NCI-H345 treated with DMSO at 0.1 percent for 48 hours (cell line): ENCODE data around the gene MINDY4B.

Experiments used
- DNase-seq: peaks from one replicate; lab custom pipeline; 2025; ENCODE audit not compliant: unreplicated experiment; lab: John Stamatoyannopoulos, UW

The MINDY4B gene

GRCh38 chr3:150905339-150905738, at the start of gene MINDY4B:
TSS of gene MINDY4B (minus strand) at chr3:150905439. CDS start at chr3:150905439, 0 bp downstream.
- DNase-seq = no peak

- no peak for DNase-seq
Observed at GRCh38 chr3:150951923-150952322, 46.7 kb upstream of the MINDY4B start.

DNA sequence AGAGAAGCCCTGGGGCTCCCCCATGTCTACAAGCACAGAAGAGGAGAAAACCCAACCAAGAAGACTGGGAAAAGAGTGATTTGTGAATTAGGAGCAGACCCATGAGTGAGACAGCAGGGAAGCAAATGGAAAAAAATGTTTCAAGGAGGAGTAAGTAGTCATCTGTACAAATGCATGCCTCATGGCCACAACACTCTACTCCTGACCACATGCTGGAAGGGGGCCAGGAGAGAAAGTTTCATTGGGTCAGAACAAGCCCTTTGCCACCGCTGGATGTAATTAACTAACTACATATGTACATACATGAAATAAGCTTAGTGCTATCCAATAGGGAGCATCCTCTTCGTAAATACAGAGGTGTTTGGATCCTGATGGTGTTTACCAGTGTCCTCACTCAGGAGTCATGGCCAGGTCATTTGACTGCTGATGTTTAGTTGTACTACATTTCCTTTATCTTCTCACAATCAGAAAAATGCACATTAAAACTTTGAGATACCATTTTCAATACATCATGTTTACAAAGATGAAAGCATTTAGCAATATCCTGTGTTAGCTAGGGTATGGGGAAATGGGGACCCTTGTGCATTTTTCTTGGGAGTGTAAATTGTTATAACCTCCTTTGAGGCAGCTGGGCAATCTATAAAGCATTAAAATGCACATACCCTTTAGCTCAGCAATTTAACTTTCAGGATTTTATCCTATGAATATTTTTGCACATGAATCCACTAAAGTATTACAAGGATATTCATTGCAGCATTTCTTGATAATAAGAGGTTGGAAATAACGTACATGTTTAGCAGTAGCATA, 40.2 kb upstream of the MINDY4B start:
- DNase-seq = no peak

DNA sequence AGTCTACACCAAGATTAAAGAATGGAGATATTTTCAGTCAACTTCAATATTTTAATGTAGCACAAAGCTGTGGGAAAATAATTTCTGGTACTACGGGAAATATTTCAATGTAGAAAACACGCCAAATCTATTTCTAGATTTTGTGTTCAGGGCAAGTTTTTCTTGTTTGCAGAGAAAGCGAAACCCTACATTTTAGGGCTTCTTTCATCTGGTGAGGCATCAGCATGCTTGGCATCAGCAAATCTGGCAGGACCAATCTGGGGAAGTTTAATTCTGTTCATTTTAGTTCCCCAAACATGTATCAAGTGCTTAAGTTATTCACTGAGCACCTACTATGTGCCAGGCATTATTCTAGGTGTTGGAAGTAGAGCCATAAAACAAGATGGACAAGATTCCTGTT, 37.0 kb upstream of the MINDY4B start:
- no peak for DNase-seq

GRCh38 chr3:150936693-150937092, 31.5 kb upstream of the MINDY4B start:
- no peak for DNase-seq

- no peak for DNase-seq
Observed at GRCh38 chr3:150933473-150933995, 28.3 kb upstream of the MINDY4B start.

DNA sequence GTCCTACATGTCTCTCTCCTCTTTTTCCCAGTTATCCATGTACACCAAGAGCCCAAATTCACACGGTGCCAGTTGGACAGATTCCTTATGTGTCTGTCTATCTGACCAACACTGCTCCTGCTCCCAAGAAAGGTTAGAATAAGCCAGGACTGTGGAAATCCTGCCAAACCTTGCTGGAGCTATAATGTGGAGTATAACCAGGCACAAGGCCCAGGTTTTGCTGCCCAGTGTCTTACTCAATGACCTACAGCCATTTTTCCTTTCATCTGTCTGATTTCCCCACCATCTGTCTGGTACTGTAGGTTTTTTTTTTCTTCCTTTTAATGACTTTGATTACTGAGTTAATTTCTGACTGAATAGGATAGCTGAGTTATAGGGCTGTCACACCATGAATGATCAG, 26.5 kb upstream of the MINDY4B start:
- DNase-seq = no peak

GRCh38 chr3:150930839-150931238, 25.6 kb upstream of the MINDY4B start:
- DNase-seq = no peak

- DNase-seq = no peak
Observed at GRCh38 chr3:150928234-150928633, 23.0 kb upstream of the MINDY4B start.

DNA sequence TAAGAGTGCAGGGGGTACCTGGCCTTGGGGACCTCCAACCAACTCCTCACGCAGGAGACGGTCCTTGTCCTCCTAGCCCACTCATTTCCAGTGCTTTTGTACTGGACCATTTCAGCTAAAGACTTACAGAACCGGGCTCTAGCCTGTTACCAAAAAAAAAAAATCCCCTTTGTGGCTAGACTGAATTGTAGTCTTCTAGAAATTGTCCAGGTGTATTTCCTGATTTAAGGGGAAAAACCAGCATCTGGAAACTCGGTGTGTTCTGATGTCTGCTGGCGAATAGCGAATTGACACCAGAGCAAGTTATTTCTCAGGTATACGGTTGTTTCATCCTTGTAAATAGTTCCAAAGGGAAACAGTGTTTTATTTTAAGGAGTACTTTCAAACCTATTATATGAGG, 21.1 kb upstream of the MINDY4B start:
- DNase-seq = no peak

GRCh38 chr3:150925751-150926201, 20.5 kb upstream of the MINDY4B start:
- peak; percentile 14 for DNase-seq

DNA sequence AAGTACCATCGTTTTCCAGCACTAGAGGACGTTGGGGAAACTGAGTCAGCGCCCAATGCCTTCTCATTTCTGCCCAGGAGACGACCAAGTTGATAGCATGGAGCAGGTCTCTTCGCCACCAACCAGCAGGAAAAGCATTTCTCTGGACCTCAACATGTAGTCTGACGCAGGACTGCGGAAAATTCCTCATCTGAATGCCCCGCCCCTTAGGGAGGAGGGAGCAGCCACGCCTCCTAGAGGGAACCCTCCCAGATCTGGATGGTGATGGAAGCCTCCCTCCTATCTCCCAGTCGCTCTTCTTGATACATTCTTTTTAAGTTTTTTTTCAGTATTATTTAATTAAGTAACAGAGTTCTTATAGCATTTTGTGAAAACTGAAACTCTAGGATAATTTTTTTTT, 17.4 kb upstream of the MINDY4B start:
- no peak for DNase-seq

DNA sequence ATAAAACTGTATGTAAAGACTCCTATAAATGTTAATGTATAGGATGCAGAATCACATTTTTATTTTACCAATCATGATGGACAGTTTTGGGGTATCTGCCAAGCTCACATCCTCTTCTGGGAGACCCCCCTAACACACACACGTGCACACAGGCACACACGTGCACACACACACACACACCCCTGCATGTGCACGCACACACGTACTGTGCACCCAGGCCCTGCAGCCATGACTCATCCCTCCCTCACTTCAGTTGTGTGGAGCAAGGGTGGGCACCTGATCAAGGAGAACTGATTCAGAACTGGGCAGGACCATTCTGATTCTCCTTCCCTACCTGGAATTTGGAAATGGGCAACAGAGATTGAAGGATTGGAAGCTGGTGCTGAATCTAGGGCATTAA, 16.0 kb upstream of the MINDY4B start:
- no peak for DNase-seq

GRCh38 chr3:150920236-150920635, 15.0 kb upstream of the MINDY4B start:
- DNase-seq = no peak

GRCh38 chr3:150917951-150918350, 12.7 kb upstream of the MINDY4B start:
- peak; percentile 53 for DNase-seq

- no peak for DNase-seq
Observed at GRCh38 chr3:150913133-150913922, 8.1 kb upstream of the MINDY4B start.

DNA sequence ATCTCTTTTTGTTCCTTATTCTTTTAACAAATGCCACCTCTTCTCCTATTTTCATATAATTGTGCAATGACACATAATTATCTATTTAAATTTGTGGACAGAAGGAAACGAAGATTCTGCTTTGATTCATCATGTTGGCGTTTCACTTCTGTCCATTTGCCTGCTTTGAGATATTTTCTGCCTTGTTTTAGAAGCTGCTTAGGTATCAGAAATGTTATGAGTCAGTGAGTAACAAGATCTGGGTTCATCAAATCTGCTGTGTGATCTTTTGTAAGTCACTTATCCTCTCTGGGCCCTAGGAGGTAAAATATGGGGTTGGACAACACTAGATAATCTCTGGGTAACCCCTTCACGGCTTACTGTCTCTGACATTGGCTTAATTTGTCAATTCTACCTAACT, 7.3 kb upstream of the MINDY4B start:
- DNase-seq = no peak

DNA sequence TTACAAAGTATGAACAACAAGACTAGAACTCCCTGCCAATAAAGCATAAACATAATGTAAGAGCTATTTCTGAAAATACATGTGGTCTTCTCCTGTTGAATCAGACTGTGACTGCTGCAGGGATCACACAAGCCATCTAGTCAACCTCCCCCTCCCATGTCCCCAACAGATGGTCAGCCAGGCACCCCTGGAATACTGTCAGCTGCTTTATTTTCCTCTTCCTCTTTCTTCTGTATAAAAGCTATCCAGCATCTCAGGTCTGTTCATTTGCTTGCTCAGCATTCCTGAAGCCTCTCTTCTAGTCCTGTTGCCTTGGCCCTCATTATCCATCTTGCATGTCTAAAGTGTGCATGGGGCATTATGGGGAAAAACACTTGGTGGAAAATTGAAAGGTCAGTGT, 6.5 kb upstream of the MINDY4B start:
- no peak for DNase-seq

- DNase-seq = no peak
Observed at GRCh38 chr3:150906461-150906860, 1.2 kb upstream of the MINDY4B start.

DNA sequence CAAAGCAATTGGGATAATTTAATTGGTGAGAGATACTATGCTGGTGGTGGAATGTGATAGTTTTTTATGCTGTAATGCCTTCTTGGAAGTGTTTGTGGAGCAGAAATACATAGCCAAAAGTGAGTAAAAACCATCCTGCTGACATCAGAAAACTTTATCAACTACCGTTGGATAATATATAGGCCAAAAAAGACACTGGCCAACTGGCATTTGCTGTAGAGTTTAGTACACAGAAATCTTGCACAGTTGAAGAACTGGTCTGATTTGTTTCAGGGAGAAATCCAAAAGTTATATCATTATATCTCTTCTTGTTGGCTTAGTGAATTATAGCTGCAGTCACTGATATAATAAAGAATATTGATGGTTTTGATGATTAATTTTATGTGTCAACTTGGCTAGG, 507 bp upstream of the MINDY4B start:
- DNase-seq = no peak

DNA sequence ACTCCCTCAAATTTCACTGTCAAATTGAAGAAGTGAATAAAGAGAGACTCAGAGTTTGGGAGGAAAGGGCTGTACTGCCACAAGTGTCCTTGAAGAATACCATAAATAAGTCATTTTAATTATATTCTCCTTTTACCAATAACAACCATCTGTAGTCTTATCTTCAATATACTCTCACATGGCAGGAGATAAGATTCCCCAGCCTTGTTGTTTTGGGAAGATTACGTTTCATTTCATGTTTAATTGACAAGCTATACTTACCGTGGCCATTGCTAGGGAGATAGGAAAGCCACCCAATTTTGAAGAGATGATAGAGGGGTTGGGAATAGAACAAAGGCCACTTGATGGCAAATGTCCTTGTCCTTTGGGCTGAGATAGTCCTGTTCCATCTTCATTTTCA, 2.3 kb downstream of the MINDY4B start:
- DNase-seq = no peak

- no peak for DNase-seq
Observed at GRCh38 chr3:150901793-150902192, 3.4 kb downstream of the MINDY4B start.
